Liver (tissue), 9 donors: ENCODE data around the gene MED29. TPM values are rescaled to one million over a fixed set of nuclear protein-coding genes. Genes with fewer than 3 reads are reported as not detected.

Experiments
- DNase-seq: peaks from one replicate; pipeline ENCODE4 v3.0.0-alpha.2; 2017; ENCODE audit warnings: low spot score
- H3K27ac ChIP-seq, 2 donors: one replicate each; pipeline ENCODE4 v1.7.0; 2013; ENCODE audit warnings: inconsistent platforms in 2 of 2, low read length in 2 of 2, control low read depth in 1 of 2, low read depth in 1 of 2, mild to moderate bottlenecking in 1 of 2
- H3K27me3 ChIP-seq, 4 donors: one replicate each; pipeline versions ENCODE4 v1.6.1 to v1.7.0; 2013; ENCODE audit warnings: low read length in 3 of 4, inconsistent platforms in 1 of 4, mild to moderate bottlenecking in 1 of 4, moderate library complexity in 1 of 4; ENCODE audit not compliant: control insufficient read depth in 4 of 4, insufficient read depth in 4 of 4
- H3K36me3 ChIP-seq, 4 donors: one replicate each; pipeline versions ENCODE4 v1.6.1 to v1.7.0; 2013; ENCODE audit warnings: low read length in 3 of 4, mild to moderate bottlenecking in 3 of 4, low read depth in 1 of 4, moderate library complexity in 1 of 4; ENCODE audit not compliant: control insufficient read depth in 4 of 4, insufficient read depth in 3 of 4
- H3K4me1 ChIP-seq, 4 donors: one replicate each; pipeline versions ENCODE4 v1.6.1 to v1.7.0; 2013; ENCODE audit warnings: low read length in 3 of 4, mild to moderate bottlenecking in 3 of 4, moderate library complexity in 1 of 4; ENCODE audit not compliant: control insufficient read depth in 4 of 4, insufficient read depth in 4 of 4
- H3K4me3 ChIP-seq, 3 donors: one replicate each; pipeline versions ENCODE4 v1.6.1 to v1.7.0; 2013; ENCODE audit warnings: low read length in 3 of 3, control low read depth in 1 of 3, low read depth in 1 of 3, mild to moderate bottlenecking in 1 of 3
- H3K9ac ChIP-seq, 2 donors: one replicate each; pipeline ENCODE4 v1.7.0; 2013; ENCODE audit warnings: low read length in 2 of 2, mild to moderate bottlenecking in 2 of 2, moderate library complexity in 2 of 2, control low read depth in 1 of 2, low read depth in 1 of 2
- H3K9me3 ChIP-seq, 4 donors: one replicate each; pipeline versions ENCODE4 v1.6.1 to v1.7.0; 2013; ENCODE audit warnings: low read length in 3 of 4; ENCODE audit not compliant: control insufficient read depth in 4 of 4
- ATF3 ChIP-seq: IDR thresholded peaks from 2 replicates; pipeline ENCODE4 v1.6.1; 2016; ENCODE audit warnings: antibody characterized with exemption
- CTCF ChIP-seq: fragments of 150-350 bp; IDR thresholded peaks from 2 replicates; pipeline ENCODE4 v1.5.1; 2017; ENCODE audit warnings: improper control_type of control experiment, low read depth, low read length; ENCODE audit not compliant: missing input control
- EGR1 ChIP-seq, 2 donors: IDR thresholded peaks; 2 replicates each; pipeline ENCODE4 v1.6.1; 2016 to 2018; ENCODE audit warnings: antibody characterized with exemption in 2 of 2, low read depth in 2 of 2
- FOXA1 ChIP-seq: IDR thresholded peaks from 2 replicates; pipeline ENCODE4 v1.6.1; 2016; ENCODE audit warnings: antibody characterized with exemption
- FOXA2 ChIP-seq: IDR thresholded peaks from 2 replicates; pipeline ENCODE4 v1.6.1; 2016; ENCODE audit warnings: antibody characterized with exemption
- GABPA ChIP-seq, 2 donors: IDR thresholded peaks in 1 of 2; conservative IDR thresholded peaks in 1 of 2; 2 replicates each; pipeline ENCODE4 v1.6.1; 2016; ENCODE audit warnings: antibody characterized with exemption in 2 of 2, mild to moderate bottlenecking in 1 of 2, moderate library complexity in 1 of 2
- HNF4A ChIP-seq, 2 donors: conservative IDR thresholded peaks; 2 replicates each; pipeline ENCODE4 v1.6.1; 2016; ENCODE audit warnings: antibody characterized with exemption in 2 of 2, mild to moderate bottlenecking in 2 of 2
- HNF4G ChIP-seq: IDR thresholded peaks from 2 replicates; pipeline ENCODE4 v1.6.1; 2016; ENCODE audit warnings: antibody characterized with exemption
- JUND ChIP-seq, 2 donors: IDR thresholded peaks; 2 replicates each; pipeline ENCODE4 v1.6.1; 2016; ENCODE audit warnings: antibody characterized with exemption in 2 of 2
- MAX ChIP-seq: IDR thresholded peaks from 2 replicates; pipeline ENCODE4 v1.6.1; 2016; ENCODE audit warnings: antibody characterized with exemption
- NR2F2 ChIP-seq: IDR thresholded peaks from 2 replicates; pipeline ENCODE4 v1.6.1; 2016; ENCODE audit warnings: antibody characterized with exemption
- RAD21 ChIP-seq, 2 donors: IDR thresholded peaks; 2 replicates each; pipeline ENCODE4 v1.6.1; 2016; ENCODE audit warnings: antibody characterized with exemption in 2 of 2, mild to moderate bottlenecking in 2 of 2
- REST ChIP-seq: IDR thresholded peaks from 2 replicates; pipeline ENCODE4 v1.6.1; 2016; ENCODE audit warnings: antibody characterized with exemption, mild to moderate bottlenecking
- RXRA ChIP-seq, 2 donors: IDR thresholded peaks; 2 replicates each; pipeline ENCODE4 v1.6.1; 2017 to 2018; ENCODE audit warnings: antibody characterized with exemption in 2 of 2, mild to moderate bottlenecking in 1 of 2
- SP1 ChIP-seq: IDR thresholded peaks from 2 replicates; pipeline ENCODE4 v1.6.1; 2018; ENCODE audit warnings: antibody characterized with exemption, mild to moderate bottlenecking
- TAF1 ChIP-seq: conservative IDR thresholded peaks from 2 replicates; pipeline ENCODE4 v1.6.1; 2016; ENCODE audit warnings: antibody characterized with exemption, mild to moderate bottlenecking
- YY1 ChIP-seq: IDR thresholded peaks from 2 replicates; pipeline ENCODE4 v1.6.1; 2016; ENCODE audit warnings: antibody characterized with exemption, mild to moderate bottlenecking
- WGBS: extraction: QIAGEN DNeasy Blood & Tissue Kit; methylation state at CpG from one replicate; pipeline ENCODE4 v1.1.7; 2013; 5-methylcytosine and 5-hydroxymethylcytosine counted together
- polyA plus RNA-seq, 2 donors: library from polyadenylated mRNA; stranded (reverse) in 1 of 2; unstranded in 1 of 2; fragments of 200-250 nt in 1 of 2; fragments of >200 nt in 1 of 2; fragmentation: Nextera tagmentation in 1 of 2; extraction: Ambion mirVana in 1 of 2; gene quantifications; one replicate each; pipeline versions ENCODE4 v1.2.1 to v1.2.3, GENCODE V29; 2013 to 2015
- total RNA-seq, 2 donors: library from RNA; depleted of rRNA; stranded (reverse); fragments of >200 nt; gene quantifications; one replicate each; pipeline ENCODE4 v1.2.3, GENCODE V29; 2014
- donor health status: healthy.
- donor health status: healthy.
- donor health status: healthy.
- donor health status: healthy.
- donor health status: healthy.

MED29 gene
- total and polyA plus RNA-seq, 4 donors, result 11.0 to 24.2 (median 17.4) TPM

- no peak for TF ChIP-seq RXRA (IDR thresholded peaks at IDR 0.05)
- no peak for TF ChIP-seq GABPA (IDR thresholded peaks at IDR 0.05 in 1 of 2, conservative IDR thresholded peaks at IDR 0.05 in 1 of 2)
- TF ChIP-seq CTCF, result no peak
- TF ChIP-seq NR2F2, result no peak
- no peak for TF ChIP-seq SP1
- no peak for TF ChIP-seq RAD21 (IDR thresholded peaks at IDR 0.05)
- TF ChIP-seq EGR1 (IDR thresholded peaks at IDR 0.05; ENCODE audit: low read depth in 2 of 2), result no peak
- TF ChIP-seq ATF3, result no peak
- Histone ChIP-seq H3K4me3 (no peak overlapping the region), H3K9me3 (no peaks in the 10 kb centered on the region), H3K27ac (no peak overlapping the region), H3K9ac (no peak overlapping the region), H3K27me3 (no peaks in the 10 kb centered on the region), H3K4me1 (peaks cover 5 to 29% (median 11%) of the 10 kb centered on the region in 4 donors), H3K36me3 (peaks cover 0 to 2% (median 0%) of the 10 kb centered on the region in 4 donors)
- WGBS, result 75% methylated on average over 35 of the region's 35 CpGs
- no peak for DNase-seq
Measured at GRCh38 chr19:39415111-39416046, 24.2 kb downstream of the MED29 start.

- H3K36me3 ChIP-seq, result peaks cover 0 to 2% (median 0%) of the 10 kb centered on the region in 4 donors
- H3K4me1 ChIP-seq, result peaks cover 2 to 18% (median 5%) of the 10 kb centered on the region in 4 donors
- H3K27me3 ChIP-seq, result no peaks in the 10 kb centered on the region
- no peaks in the 10 kb centered on the region for H3K9me3 ChIP-seq
- H3K9ac ChIP-seq, result no peak overlapping the region
- DNase-seq, result no peak
- 87% methylated on average over 27 of the region's 27 CpGs for WGBS
- H3K4me3 ChIP-seq, result no peak overlapping the region
- no peak overlapping the region for H3K27ac ChIP-seq
- TF ChIP-seq YY1, result no peak
- no peak for TF ChIP-seq MAX
- no peak for TF ChIP-seq FOXA2
- no peak for TF ChIP-seq FOXA1
- no peak for TF ChIP-seq RXRA (IDR thresholded peaks at IDR 0.05)
- no peak for TF ChIP-seq REST
- TF ChIP-seq HNF4G, result no peak
- no peak for TF ChIP-seq EGR1 (IDR thresholded peaks at IDR 0.05; ENCODE audit: low read depth in 2 of 2)
- TF ChIP-seq GABPA (IDR thresholded peaks at IDR 0.05 in 1 of 2, conservative IDR thresholded peaks at IDR 0.05 in 1 of 2), result no peak
- TF ChIP-seq JUND (IDR thresholded peaks at IDR 0.05), result no peak
- TF ChIP-seq NR2F2, result no peak
- no peak for TF ChIP-seq RAD21 (IDR thresholded peaks at IDR 0.05)
- no peak for TF ChIP-seq TAF1
- no peak for TF ChIP-seq ATF3
- no peak for TF ChIP-seq HNF4A (conservative IDR thresholded peaks at IDR 0.05)
- no peak for TF ChIP-seq CTCF
- no peak for TF ChIP-seq SP1
Measured at GRCh38 chr19:39416152-39417120, 25.3 kb downstream of the MED29 start.
